GM23248 (cell line): Measurements from ENCODE around the gene GPD2. TPM values are rescaled to one million over a fixed set of nuclear protein-coding genes. Genes with fewer than 3 reads are reported as not detected.

Experiments used
- DNase-seq: peaks from one replicate; pipeline ENCODE4 v3.0.0-alpha.2; 2015
- H2AFZ ChIP-seq: fragments of 200-600 bp; sonication (generic); 2 replicates; pipeline ENCODE4 v1.6.1; 2016; ENCODE audit warnings: antibody characterized with exemption
- H3F3A ChIP-seq: fragments of 200-600 bp; sonication (generic); 2 replicates; pipeline ENCODE4 v1.6.1; 2016; ENCODE audit warnings: mild to moderate bottlenecking, antibody characterized with exemption, mixed run types; ENCODE audit not compliant: insufficient read depth
- H3K27ac ChIP-seq: fragments of 200-600 bp; sonication (generic); 2 replicates; pipeline ENCODE4 v1.5.1; 2016; ENCODE audit warnings: mild to moderate bottlenecking
- H3K27me3 ChIP-seq: fragments of 200-600 bp; sonication (generic); replicated peaks from 2 replicates; pipeline ENCODE4 v1.6.1; 2016; ENCODE audit warnings: mild to moderate bottlenecking; ENCODE audit not compliant: insufficient read depth
- H3K36me3 ChIP-seq: fragments of 200-600 bp; sonication (generic); 2 replicates; pipeline ENCODE4 v1.6.1; 2016; ENCODE audit warnings: low read depth, mild to moderate bottlenecking
- H3K4me1 ChIP-seq: fragments of 200-600 bp; sonication (generic); 2 replicates; pipeline ENCODE4 v1.6.1; 2016; ENCODE audit warnings: mild to moderate bottlenecking; ENCODE audit not compliant: insufficient read depth
- H3K4me2 ChIP-seq: fragments of 200-600 bp; sonication (generic); one replicate; pipeline ENCODE4 v1.6.1; 2016; ENCODE audit warnings: mild to moderate bottlenecking; ENCODE audit not compliant: unreplicated experiment
- H3K4me3 ChIP-seq: fragments of 200-600 bp; sonication (generic); 2 replicates; pipeline ENCODE4 v1.5.1; 2016; ENCODE audit warnings: mild to moderate bottlenecking
- H3K79me2 ChIP-seq: fragments of 200-600 bp; sonication (generic); 2 replicates; pipeline ENCODE4 v1.6.1; 2016; ENCODE audit warnings: mild to moderate bottlenecking; ENCODE audit not compliant: insufficient read depth
- H3K9ac ChIP-seq: fragments of 200-600 bp; sonication (generic); 2 replicates; pipeline ENCODE4 v1.6.1; 2016; ENCODE audit warnings: mild to moderate bottlenecking
- H3K9me2 ChIP-seq: fragments of 200-600 bp; sonication (generic); 2 replicates; pipeline ENCODE4 v1.6.1; 2016; ENCODE audit warnings: mixed run types, mild to moderate bottlenecking, moderate library complexity; ENCODE audit not compliant: insufficient read depth
- H3K9me3 ChIP-seq: fragments of 200-600 bp; sonication (generic); one replicate; pipeline ENCODE4 v1.6.1; 2017; ENCODE audit warnings: low read depth
- H4K20me1 ChIP-seq: fragments of 200-600 bp; sonication (generic); 2 replicates; pipeline ENCODE4 v1.6.0; 2016; ENCODE audit not compliant: insufficient read depth
- EZH2 ChIP-seq: fragments of 200-600 bp; sonication (generic); IDR thresholded peaks from 2 replicates; pipeline ENCODE4 v1.6.1; 2018; ENCODE audit warnings: antibody characterized with exemption, mild to moderate bottlenecking; ENCODE audit not compliant: insufficient read depth, poor library complexity, severe bottlenecking
- EZH2phosphoT487 ChIP-seq: fragments of 200-600 bp; sonication (generic); IDR thresholded peaks from 2 replicates; pipeline ENCODE4 v1.6.1; 2018; ENCODE audit warnings: antibody characterized with exemption, moderate library complexity, mild to moderate bottlenecking, low read depth; ENCODE audit not compliant: insufficient read depth
- WGBS, 2 experiments: methylation state at CpG; one replicate each; pipeline ENCODE4 v1.1.6; 2015 to 2017; ENCODE audit warnings: low lambda C conversion rate in 2 of 2, low coverage in 1 of 2; ENCODE audit errors: missing lambda C conversion rate in 2 of 2; 5-methylcytosine and 5-hydroxymethylcytosine counted together
- in situ Hi-C: fragments of 300-500 bp; cut with MboI; formaldehyde crosslinking; loops from 2 replicates; pipeline ENCODE4 v1.15.0; 2020
- polyA plus RNA-seq: library from polyadenylated mRNA; unstranded; fragments of >200 nt; fragmentation: Nextera tagmentation; extraction: Ambion mirVana; gene quantifications from 2 replicates; pipeline ENCODE4 v1.2.1, GENCODE V29; 2016
- total RNA-seq: library from RNA; depleted of rRNA; stranded (reverse); fragments of >200 nt; shearing (Covaris generic); gene quantifications from 2 replicates; pipeline ENCODE4 v1.2.3, GENCODE V29; 2014; rRNA removed

The GPD2 gene
- total and polyA plus RNA-seq, 2 experiments from 2014 or later: 16.1 to 37.7 TPM

GRCh38 chr2:156630579-156631337 is 194.6 kb downstream of the GPD2 start:
- H3K4me2 ChIP-seq: no peak overlapping the region
- no peaks in the 10 kb centered on the region for H3K79me2 ChIP-seq
- no peaks in the 10 kb centered on the region for H4K20me1 ChIP-seq
- TF ChIP-seq EZH2phosphoT487 (no peak), EZH2 (no peak)
- H3K36me3 ChIP-seq: no peaks in the 10 kb centered on the region
- WGBS, 2 experiments: 10 to 24% methylated on average over 1 of the region's 1 CpG
- H3K27ac ChIP-seq: no peak overlapping the region
- H3K9me3 ChIP-seq: no peaks in the 10 kb centered on the region
- no peak overlapping the region for H2AFZ ChIP-seq
- no peaks in the 10 kb centered on the region for H3K4me1 ChIP-seq
- H3K27me3 ChIP-seq: no peaks in the 10 kb centered on the region
- H3K4me3 ChIP-seq: no peak overlapping the region
- no peak overlapping the region for H3K9ac ChIP-seq
- no peaks in the 10 kb centered on the region for H3K9me2 ChIP-seq
- no peak for DNase-seq
- H3F3A ChIP-seq: no peaks in the 10 kb centered on the region
- in situ Hi-C loops: no loop called here

GRCh38 chr2:156635646-156636045 is 199.5 kb downstream of the GPD2 start:
- no peak for TF ChIP-seq EZH2
- TF ChIP-seq EZH2phosphoT487: no peak
- no peaks in the 10 kb centered on the region for H3K9me2 ChIP-seq
- H4K20me1 ChIP-seq: no peaks in the 10 kb centered on the region
- WGBS, 2 experiments: 39 to 49% methylated on average over 3 of the region's 3 CpGs
- H2AFZ ChIP-seq: no peak overlapping the region
- in situ Hi-C loops: no loop called here
- H3K27me3 ChIP-seq: no peaks in the 10 kb centered on the region
- H3K4me1 ChIP-seq: no peaks in the 10 kb centered on the region
- no peak overlapping the region for H3K27ac ChIP-seq
- no peaks in the 10 kb centered on the region for H3F3A ChIP-seq
- no peak overlapping the region for H3K9ac ChIP-seq
- no peaks in the 10 kb centered on the region for H3K36me3 ChIP-seq
- H3K79me2 ChIP-seq: no peaks in the 10 kb centered on the region
- H3K4me3 ChIP-seq: no peak overlapping the region
- H3K9me3 ChIP-seq: no peaks in the 10 kb centered on the region
- no peak for DNase-seq
- H3K4me2 ChIP-seq: no peak overlapping the region

Other genes starting within 250 kb of the GPD2 start
- 0.86 and 1.1 TPM in 2 replicates for gene NR4A2, start 103.7 kb upstream of the GPD2 start, total RNA-seq
- 1.9 and 2.9 TPM in 2 replicates for gene NR4A2, start 103.7 kb upstream of the GPD2 start, polyA plus RNA-seq